ENCODE results near the gene ARHGEF11. TPM values are rescaled to one million over a fixed set of nuclear protein-coding genes. Genes with fewer than 3 reads are reported as not detected.
A peak's percentile ranks its signal among the peaks of the same experiment; 100 is the strongest.

ARHGEF11 gene
- total and polyA plus RNA-seq, 9 of the 15 experiments (the other 6 are each of a cell fraction or from before 2014, with no cell fraction given) = 0.14 to 15.5 (median 9.0) TPM

GRCh38 chr1:156920233-156921052 is 125.1 kb downstream of the ARHGEF11 start, which contains the start of gene LRRC71 (continued):
- TF ChIP-seq GTF3C2 (IDR thresholded peaks at IDR 0.05; ENCODE audit: borderline replicate concordance, extremely low read depth, insufficient read length) (no peak), MITF (IDR thresholded peaks at IDR 0.05) (no peak), THAP7 (CRISPR knock-in tag; IDR thresholded peaks at IDR 0.05) (no peak), PTBP1 (IDR thresholded peaks at IDR 0.05; ENCODE audit: low read depth, low read length) (no peak), SREBF1 (IDR thresholded peaks at IDR 0.05; ENCODE audit: borderline replicate concordance, low read depth, low read length) (peak; percentile 45; the same call in 1 of the 2 replicates), ZNF551 (CRISPR knock-in tag; IDR thresholded peaks at IDR 0.05) (no peak), ZNF140 (CRISPR knock-in tag; IDR thresholded peaks at IDR 0.05) (no peak), KDM2B (CRISPR knock-in tag; IDR thresholded peaks at IDR 0.05) (no peak), TEAD1 (CRISPR knock-in tag; IDR thresholded peaks at IDR 0.05) (no peak), ZKSCAN3 (CRISPR knock-in tag; IDR thresholded peaks at IDR 0.05) (no peak), U2AF2 (optimal IDR thresholded peaks at IDR 0.05; ENCODE audit: low read depth, low read length) (no peak), ZNF785 (CRISPR knock-in tag; IDR thresholded peaks at IDR 0.05) (no peak), MED1 (CRISPR knock-in tag; IDR thresholded peaks at IDR 0.05; ENCODE audit: borderline replicate concordance) (no peak), DEAF1 (CRISPR knock-in tag; IDR thresholded peaks at IDR 0.05) (peak; percentile 95), ZNF280A (IDR thresholded peaks at IDR 0.05; ENCODE audit: low read depth, partially characterized antibody) (no peak), CREB1 (IDR thresholded peaks at IDR 0.05) (peak; percentile 54), CREB1 (CRISPR knock-in tag; IDR thresholded peaks at IDR 0.05) (peak; percentile 76; the same call in 1 of the 2 replicates), CCNT2 (IDR thresholded peaks at IDR 0.05; ENCODE audit: borderline replicate concordance, extremely low read depth, insufficient read length, low read depth, low read length) (peak; percentile 89), EGR1 (conservative IDR thresholded peaks at IDR 0.05) (peak; percentile 45; the same call in 1 of the 2 replicates), TCF7L2 (IDR thresholded peaks at IDR 0.05; ENCODE audit: low read depth, low read length) (no peak)

All from K562 (cell line).